KOPT-K1 (cell line): ENCODE data around the gene TMEM61.
"Not testable (repeated sequence)": the region's sequence is repeated elsewhere in the genome, so short reads cannot be mapped to it uniquely, and the experiment has no call there.

Source experiments
- H3K27ac ChIP-seq: fragments of 200-600 bp; sonication (generic); 2 replicates; pipeline ENCODE4 v1.5.1; 2016; ENCODE audit warnings: antibody characterized with exemption, mild to moderate bottlenecking, low read depth, low read length; ENCODE audit not compliant: poor library complexity, severe bottlenecking
- H3K36me3 ChIP-seq: fragments of 200-600 bp; sonication (generic); 2 replicates; pipeline ENCODE4 v1.5.1; 2017; ENCODE audit warnings: antibody characterized with exemption, mild to moderate bottlenecking, low read length, moderate library complexity; ENCODE audit not compliant: insufficient read depth
- H3K9me3 ChIP-seq: fragments of 200-600 bp; sonication (generic); 2 replicates; pipeline ENCODE4 v1.5.1; 2017; ENCODE audit warnings: antibody characterized with exemption, low read length, mild to moderate bottlenecking; ENCODE audit not compliant: insufficient read depth, poor library complexity, severe bottlenecking

The TMEM61 gene

DNA sequence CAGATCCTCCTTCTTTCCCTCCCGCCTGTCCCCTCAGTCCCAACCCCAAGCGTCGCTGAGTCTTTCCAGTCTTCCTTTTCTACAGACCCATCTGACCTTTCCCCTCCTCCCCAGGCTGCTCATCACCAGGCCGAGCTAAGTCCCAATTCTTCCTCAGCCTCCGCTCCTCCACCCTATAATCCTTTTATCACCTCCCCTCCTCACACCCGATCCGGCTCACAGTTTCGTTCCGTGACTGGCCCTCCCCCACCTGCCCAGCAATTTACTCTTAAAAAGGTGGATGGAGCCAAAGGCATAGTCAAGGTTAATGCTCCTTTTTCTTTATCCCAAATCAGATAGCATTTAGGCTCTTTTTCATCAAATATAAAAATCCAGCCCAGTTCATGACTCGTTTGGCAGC is 43.7 kb downstream of the TMEM61 start:
- not testable (repeated sequence) for H3K36me3 ChIP-seq, H3K9me3 ChIP-seq, H3K27ac ChIP-seq

DNA sequence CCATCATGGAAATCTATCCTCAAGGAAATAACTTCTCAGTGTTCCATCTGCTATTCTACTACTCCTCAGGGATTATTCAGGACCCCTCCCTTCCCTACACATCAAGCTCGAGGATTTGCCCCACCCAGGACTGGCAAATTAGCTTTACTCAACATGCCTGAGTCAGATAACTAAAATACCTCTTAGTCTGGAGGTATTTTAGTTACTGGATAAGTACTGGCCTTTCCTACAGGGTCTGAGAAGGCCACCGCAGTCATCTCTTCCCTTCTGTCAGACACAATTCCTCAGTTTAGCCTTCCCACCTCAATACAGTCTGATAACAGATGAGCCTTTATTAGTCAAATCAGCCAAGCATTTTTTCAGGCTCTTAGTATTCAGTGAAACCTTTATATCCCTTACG is 46.3 kb downstream of the TMEM61 start:
- H3K27ac ChIP-seq, H3K9me3 ChIP-seq: not testable (repeated sequence)

DNA sequence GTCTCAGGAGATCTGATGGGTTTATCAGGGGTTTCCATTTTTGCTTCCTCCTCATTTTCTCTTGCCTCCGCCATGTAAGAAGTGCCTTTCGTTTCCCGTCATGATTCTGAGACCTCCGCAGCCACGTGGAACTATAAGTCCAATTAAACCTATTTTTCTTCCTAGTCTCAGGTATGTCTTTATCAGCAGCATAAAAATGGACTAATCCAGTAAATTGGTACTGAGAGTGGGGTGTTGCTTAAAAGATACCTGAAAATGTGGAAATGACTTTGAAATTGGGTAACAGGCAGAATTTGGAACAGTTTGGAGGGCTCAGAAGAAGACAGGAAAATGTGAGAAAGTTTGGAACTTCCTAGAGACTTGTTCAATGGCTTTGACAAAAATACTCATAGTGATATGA is 50.7 kb downstream of the TMEM61 start:
- not testable (repeated sequence) for H3K9me3 ChIP-seq, H3K36me3 ChIP-seq, H3K27ac ChIP-seq

More for the DNA sequence above, 46.3 kb downstream of the TMEM61 start:
- not testable (repeated sequence) for H3K36me3 ChIP-seq

DNA sequence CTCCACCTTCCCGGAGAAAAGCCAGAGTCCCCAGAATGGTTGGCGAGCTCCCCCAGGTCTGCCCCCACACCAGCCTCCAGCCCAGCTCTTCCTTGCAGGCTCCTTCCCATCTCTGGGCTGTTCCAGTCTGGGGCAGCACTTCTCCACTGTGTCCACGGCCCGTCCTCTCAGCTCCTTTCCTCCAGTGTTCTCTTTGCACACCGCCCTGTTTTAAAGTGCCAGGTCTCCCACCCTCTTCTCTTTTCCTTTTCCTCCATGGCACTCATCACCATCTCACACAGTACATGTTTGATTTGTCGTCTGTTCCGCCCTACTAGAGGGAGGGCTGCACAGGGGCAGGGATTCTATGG is 52.8 kb downstream of the TMEM61 start:
- Histone ChIP-seq H3K27ac (no peak overlapping the region), H3K9me3 (no peaks in the 10 kb centered on the region), H3K36me3 (no peaks in the 10 kb centered on the region)

DNA sequence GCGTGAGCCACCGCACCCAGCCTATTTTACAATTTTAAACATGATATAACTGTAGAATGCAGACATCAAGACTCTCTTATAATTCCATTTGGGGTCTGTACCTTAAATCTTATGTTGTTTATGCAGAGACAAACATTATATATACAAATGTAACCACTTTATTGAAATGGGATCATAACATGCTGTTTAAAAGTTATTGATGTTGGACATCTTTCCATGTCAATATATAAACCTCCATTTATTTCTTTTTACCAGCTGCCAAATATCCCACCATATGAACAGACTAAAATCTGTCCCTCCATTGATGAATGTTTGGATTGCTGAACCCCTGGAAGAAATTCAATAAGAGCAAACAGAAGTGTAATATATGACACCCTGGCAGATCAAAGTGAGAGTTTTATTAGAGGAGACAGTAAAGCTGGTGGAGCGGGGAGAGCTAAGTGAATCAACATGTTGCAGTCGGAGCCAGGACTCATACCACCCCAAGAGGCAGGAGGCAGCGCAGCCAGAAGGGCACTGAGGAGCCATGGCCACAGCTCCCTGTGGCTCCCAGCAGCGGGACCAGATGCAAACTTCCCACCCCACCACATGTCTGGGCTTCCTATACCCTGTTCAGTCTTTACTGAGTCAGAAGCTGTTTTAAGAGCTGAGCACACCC is 54.2 kb downstream of the TMEM61 start:
- Histone ChIP-seq H3K36me3 (no peaks in the 10 kb centered on the region), H3K9me3 (no peaks in the 10 kb centered on the region), H3K27ac (no peak overlapping the region)

DNA sequence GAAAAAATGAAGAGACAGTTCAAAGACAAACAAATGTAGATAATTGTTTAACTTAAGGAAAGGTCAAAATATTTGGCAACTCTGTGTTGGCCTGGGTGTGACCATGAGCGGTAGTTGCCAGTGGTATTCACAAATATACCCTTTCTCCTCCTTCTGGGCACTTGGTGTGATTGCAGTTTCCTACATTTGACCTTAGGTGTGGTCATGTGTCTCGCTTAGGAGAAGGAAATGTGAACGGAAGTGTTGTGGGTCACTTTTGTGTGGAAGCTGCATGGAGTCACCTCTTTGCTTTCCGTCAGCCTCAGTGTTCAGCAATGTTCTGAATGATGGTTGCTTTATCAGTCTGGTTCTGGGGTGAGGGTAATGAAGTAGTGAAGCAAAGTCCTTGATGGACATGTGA is 55.5 kb downstream of the TMEM61 start:
- Histone ChIP-seq H3K27ac (no peak overlapping the region), H3K9me3 (no peaks in the 10 kb centered on the region), H3K36me3 (no peaks in the 10 kb centered on the region)

DNA sequence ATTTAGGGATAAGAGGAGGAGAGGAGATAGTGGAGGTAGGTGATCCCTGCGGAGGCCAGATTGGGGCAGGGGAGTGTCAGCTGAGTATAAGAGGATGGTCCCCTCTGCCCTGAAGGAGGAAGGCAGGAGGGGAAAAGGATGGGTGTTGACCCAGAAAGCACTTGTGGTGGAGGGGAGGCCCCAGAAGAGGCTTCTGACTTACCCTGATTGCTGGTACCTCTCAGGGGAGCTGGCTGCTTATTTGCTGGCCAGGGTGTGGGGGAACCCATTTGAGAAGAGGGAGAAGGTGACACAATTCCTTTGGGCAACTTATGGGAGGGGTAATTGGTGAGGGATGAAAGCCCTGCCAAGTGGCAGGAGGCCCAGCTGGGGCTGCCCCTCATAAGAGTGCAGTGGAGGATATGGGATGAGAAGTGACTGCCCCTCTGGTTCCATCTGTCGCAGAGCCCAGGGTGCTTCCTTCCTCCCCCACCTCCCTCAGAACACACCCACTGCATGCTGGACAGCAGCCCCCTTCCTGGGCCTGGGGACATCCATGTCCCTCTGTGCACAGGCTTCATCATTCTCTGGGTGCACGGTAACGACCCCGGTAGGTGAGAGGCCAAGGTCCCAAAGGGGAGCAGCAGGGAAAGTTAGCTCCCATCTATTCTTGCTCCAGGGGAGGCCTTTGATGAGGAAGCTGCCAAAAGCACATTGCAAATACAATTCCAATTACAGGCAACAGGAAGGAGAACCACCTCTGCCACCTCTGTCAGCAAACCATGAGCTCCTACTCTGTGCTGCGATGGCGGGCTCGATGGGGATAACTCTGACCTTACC is 57.5 kb downstream of the TMEM61 start:
- Histone ChIP-seq H3K36me3 (no peaks in the 10 kb centered on the region), H3K9me3 (no peaks in the 10 kb centered on the region), H3K27ac (no peak overlapping the region)

DNA sequence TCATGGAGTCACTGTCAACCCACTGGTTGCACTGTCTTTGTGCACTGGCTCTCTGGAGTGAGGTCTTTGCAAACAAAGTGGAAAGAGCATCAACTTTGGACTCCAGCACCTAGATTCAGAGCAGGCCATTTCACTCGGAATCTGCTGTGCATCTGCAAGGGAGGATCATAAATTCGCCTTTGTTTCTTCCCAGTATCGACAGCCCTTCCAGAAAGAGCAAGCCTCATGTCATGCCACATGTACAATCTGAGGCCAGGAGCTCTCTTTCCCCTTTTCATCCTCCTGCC is 58.1 kb downstream of the TMEM61 start:
- Histone ChIP-seq H3K36me3 (no peaks in the 10 kb centered on the region), H3K9me3 (no peaks in the 10 kb centered on the region), H3K27ac (no peak overlapping the region)

DNA sequence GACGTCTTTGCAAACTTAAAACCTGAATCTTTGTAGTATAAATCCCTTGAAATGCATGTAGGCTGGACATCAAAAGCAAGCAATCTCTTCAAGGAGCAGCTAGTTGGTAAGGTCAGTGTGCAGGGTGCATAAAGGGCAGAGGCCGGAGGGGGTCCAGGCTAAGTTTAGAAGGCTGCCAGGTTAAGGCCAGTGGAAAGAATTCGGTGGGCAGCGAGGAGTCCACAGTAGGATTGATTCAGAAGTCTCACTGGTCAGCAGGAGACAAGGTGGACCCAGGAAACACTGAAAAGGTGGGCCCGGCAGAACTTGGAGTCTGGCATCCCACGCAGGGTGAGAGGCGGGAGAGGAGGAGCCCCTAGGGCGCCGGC is 58.5 kb downstream of the TMEM61 start:
- Histone ChIP-seq H3K27ac (no peak overlapping the region), H3K36me3 (no peaks in the 10 kb centered on the region), H3K9me3 (no peaks in the 10 kb centered on the region)

DNA sequence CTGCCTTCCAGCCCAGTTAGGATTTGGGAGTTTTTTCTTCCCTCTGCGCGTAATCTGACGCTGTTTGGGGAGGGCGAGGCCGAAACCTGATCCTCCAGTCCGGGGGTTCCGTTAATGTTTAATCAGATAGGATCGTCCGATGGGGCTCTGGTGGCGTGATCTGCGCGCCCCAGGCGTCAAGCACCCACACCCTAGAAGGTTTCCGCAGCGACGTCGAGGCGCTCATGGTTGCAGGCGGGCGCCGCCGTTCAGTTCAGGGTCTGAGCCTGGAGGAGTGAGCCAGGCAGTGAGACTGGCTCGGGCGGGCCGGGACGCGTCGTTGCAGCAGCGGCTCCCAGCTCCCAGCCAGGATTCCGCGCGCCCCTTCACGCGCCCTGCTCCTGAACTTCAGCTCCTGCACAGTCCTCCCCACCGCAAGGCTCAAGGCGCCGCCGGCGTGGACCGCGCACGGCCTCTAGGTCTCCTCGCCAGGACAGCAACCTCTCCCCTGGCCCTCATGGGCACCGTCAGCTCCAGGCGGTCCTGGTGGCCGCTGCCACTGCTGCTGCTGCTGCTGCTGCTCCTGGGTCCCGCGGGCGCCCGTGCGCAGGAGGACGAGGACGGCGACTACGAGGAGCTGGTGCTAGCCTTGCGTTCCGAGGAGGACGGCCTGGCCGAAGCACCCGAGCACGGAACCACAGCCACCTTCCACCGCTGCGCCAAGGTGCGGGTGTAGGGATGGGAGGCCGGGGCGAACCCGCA is 59.1 kb downstream of the TMEM61 start, which contains the start of gene PCSK9:
PCSK9 (plus strand) TSS at position 207 of the 741 bp plus-strand sequence; CDS start at position 497, 290 bp downstream.
- Histone ChIP-seq H3K27ac (no peak within 1 kb of the TSS), H3K9me3 (no peaks in the 10 kb centered on the region), H3K36me3 (no peaks in the 10 kb centered on the region)

DNA sequence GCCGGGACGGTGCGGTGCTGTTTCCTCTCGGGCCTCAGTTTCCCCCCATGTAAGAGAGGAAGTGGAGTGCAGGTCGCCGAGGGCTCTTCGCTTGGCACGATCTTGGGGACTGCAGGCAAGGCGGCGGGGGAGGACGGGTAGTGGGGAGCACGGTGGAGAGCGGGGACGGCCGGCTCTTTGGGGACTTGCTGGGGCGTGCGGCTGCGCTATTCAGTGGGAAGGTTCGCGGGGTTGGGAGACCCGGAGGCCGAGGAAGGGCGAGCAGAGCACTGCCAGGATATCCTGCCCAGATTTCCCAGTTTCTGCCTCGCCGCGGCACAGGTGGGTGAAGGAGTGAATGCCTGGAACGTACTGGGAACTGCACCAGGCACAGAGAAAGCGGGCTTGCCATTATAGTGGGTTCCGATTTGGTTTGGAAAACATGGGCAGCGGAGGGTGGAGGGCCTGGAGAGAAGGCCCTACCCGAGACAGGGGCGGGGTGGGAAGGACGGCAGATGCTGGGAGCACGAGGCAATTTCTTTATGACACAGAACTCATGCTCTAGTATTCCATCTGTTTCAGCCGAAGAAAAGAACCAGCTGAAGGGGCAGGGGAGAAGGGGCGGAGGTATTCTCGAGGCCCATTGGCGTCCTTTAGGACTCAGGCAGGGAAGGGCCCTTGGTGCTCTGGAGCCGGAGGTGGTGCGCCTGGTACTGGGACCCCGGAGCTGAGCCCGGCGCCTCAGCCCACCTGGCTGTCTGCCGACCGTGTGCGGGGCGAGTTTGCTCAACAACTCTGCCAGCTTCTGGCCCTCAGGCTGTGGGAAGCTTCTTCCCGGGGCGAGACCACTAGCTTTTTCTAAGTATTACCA is 59.9 kb downstream of the TMEM61 start:
- no peaks in the 10 kb centered on the region for H3K9me3 ChIP-seq
- H3K27ac ChIP-seq, result no peak overlapping the region
- no peaks in the 10 kb centered on the region for H3K36me3 ChIP-seq

DNA sequence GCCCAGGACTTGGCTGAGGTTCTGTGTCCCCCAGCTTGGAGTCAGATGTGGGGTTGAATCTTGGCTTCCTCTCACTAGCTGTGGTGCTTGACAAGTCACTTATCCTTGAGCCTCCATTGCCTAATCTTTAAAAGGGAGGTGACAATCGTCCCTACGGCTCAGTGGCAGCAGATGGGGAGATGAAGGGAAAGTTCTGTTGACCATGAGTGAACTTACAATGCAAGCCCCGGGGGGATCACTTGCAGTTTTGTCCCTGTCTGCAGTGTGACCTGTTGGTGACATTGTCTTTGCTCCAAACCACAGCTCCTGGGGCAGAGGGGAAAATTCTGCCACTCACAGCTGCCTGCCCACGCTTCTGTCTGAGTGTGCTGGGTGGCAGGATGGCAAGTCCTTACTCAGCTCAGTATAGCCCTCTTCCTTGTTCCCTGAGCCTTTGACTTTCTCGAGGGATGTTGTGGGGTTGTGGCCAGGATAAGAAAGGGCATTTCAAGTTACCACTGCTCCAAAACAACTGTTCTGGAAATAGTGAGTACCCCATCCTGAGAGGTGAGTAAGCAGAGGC is 60.6 kb downstream of the TMEM61 start:
- H3K9me3 ChIP-seq, result no peaks in the 10 kb centered on the region
- H3K36me3 ChIP-seq, result no peaks in the 10 kb centered on the region
- H3K27ac ChIP-seq, result no peak overlapping the region

DNA sequence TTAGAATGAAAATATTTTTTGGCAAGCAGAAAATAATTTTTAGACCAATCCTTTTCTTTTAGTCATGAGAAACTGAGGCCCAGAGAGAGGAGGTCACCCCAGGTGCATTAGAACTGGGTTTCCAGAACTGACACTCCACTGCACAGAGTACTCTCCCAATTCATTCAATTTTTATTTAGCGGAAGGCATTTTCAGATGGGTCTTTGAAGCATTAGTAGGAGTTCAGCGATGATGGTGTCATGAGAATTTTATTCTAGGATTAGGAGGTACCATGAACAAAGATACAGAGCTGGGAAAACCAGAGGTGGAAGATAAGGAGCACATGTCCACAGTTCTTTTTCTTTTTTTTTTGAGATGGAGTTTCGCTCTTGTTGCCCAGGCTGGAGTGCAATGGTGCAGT is 61.2 kb downstream of the TMEM61 start:
- Histone ChIP-seq H3K27ac (no peak overlapping the region), H3K9me3 (no peaks in the 10 kb centered on the region), H3K36me3 (no peaks in the 10 kb centered on the region)
